T-helper 2 cell (primary cell): ENCODE data around the gene LALBA.
"Not testable (repeated sequence)": the region's sequence is repeated elsewhere in the genome, so short reads cannot be mapped to it uniquely, and the experiment has no call there.

Experiments used
- DNase-seq, 5 experiments: peaks; one replicate each; pipeline versions ENCODE4 v3.0.0 to v3.0.0-alpha.2; 2012 to 2022

LALBA gene

GRCh38 chr12:48527891-48528670, 41.8 kb downstream of the LALBA start:
- no peak for DNase-seq

- DNase-seq: no peak
Measured at GRCh38 chr12:48525332-48525731, 44.5 kb downstream of the LALBA start, which contains the start of gene OR8S1. TSS of gene OR8S1 (plus strand) at chr12:48525632. CDS start at chr12:48525632, 0 bp downstream.

GRCh38 chr12:48520381-48520780, 49.5 kb downstream of the LALBA start:
- DNase-seq: not testable (repeated sequence)
